HCT116 (cell line): ENCODE data around the gene SLTM. TPM values are rescaled to one million over a fixed set of nuclear protein-coding genes. Genes with fewer than 3 reads are reported as not detected.

ENCODE experiments used
- ATAC-seq: fragments of 200-7000 bp; cut with Tn5 transposase; 2 replicates; pipeline ENCODE4 v1.9.1; 2020; ENCODE audit warnings: mild to moderate bottlenecking, moderate library complexity
- BruUV-seq: library from RNA; stranded (reverse); fragments of 400-500 nt; replicated peaks from 2 replicates; lab custom pipeline; 2021; lab: Mats Ljungman, UMichigan
- CTCF ChIA-PET: fragments of 300-600 bp; sonication (Branson Sonifier 250); formaldehyde crosslinking; loops from one replicate; lab custom pipeline; 2021; ENCODE audit warnings: antibody characterized with exemption; lab: Charles Lee
- POLR2A ChIA-PET: fragments of 300-600, 350-600 bp; sonication (Branson Sonifier 250); formaldehyde crosslinking; loops from one replicate; lab custom pipeline; 2021; ENCODE audit warnings: antibody characterized with exemption; lab: Charles Lee
- RAD21 ChIA-PET, 2 experiments: fragments of 300-600 bp; sonication (Branson Sonifier 250); formaldehyde crosslinking; loops; one replicate each; lab custom pipeline; 2023; ENCODE audit warnings: low total read pairs in 2 of 2; ENCODE audit not compliant: uncharacterized antibody in 2 of 2, unreplicated experiment in 2 of 2, low non-redundant PET in 1 of 2; lab: Charles Lee
- DNase-seq: peaks from one replicate; pipeline ENCODE4 v3.0.0-alpha.2; 2010; ENCODE audit warnings: low read depth, low spot score
- H2AFZ ChIP-seq: fragments of 200-600 bp; shearing (Covaris generic), sonication (generic); 2 replicates; pipeline ENCODE4 v1.6.1; 2017; ENCODE audit warnings: low read depth, mixed run types, mixed read lengths, antibody characterized with exemption, low read length; ENCODE audit not compliant: poor library complexity, severe bottlenecking
- H3K27ac ChIP-seq: 2 replicates; pipeline ENCODE4 v1.5.1; 2012; ENCODE audit warnings: low read depth, low read length
- H3K27me3 ChIP-seq: fragments of 200-600 bp; sonication (generic); 2 replicates; pipeline ENCODE4 v1.6.1; 2016; ENCODE audit warnings: mixed run types, low read length, mixed read lengths; ENCODE audit not compliant: insufficient read depth
- H3K36me3 ChIP-seq, 2 experiments: fragments of 200-500 bp in 1 of 2; fragments of 200-600 bp in 1 of 2; sonication (Bioruptor generic) in 1 of 2; sonication (generic) in 1 of 2; 2 replicates each; pipeline versions ENCODE4 v1.5.1 to v1.6.1; 2014 to 2016; ENCODE audit warnings: low read length in 2 of 2, inconsistent platforms in 1 of 2, mixed read lengths in 1 of 2, mixed run types in 1 of 2; ENCODE audit not compliant: insufficient read depth in 2 of 2, control insufficient read depth in 1 of 2
- H3K4me1 ChIP-seq, 2 experiments: fragments of 200-600 bp in 1 of 2; sonication (generic) in 1 of 2; 2 replicates each; pipeline versions ENCODE4 v1.5.1 to v1.6.1; 2012 to 2017; ENCODE audit warnings: low read length in 2 of 2, inconsistent platforms in 1 of 2, mild to moderate bottlenecking in 1 of 2, mixed read lengths in 1 of 2, mixed run types in 1 of 2, moderate library complexity in 1 of 2; ENCODE audit not compliant: insufficient read depth in 2 of 2, control insufficient read depth in 1 of 2
- H3K4me2 ChIP-seq: fragments of 200-600 bp; sonication (generic); 2 replicates; pipeline ENCODE4 v1.6.1; 2017; ENCODE audit warnings: mixed run types, low read length, mixed read lengths
- H3K4me3 ChIP-seq, 2 experiments: fragments of 200-600 bp in 1 of 2; sonication (generic) in 1 of 2; replicated peaks in 1 of 2; 2 replicates each; pipeline ENCODE4 v1.5.1; 2011 to 2016; ENCODE audit warnings: low read length in 2 of 2, control low read depth in 1 of 2, low read depth in 1 of 2, mild to moderate bottlenecking in 1 of 2, mixed read lengths in 1 of 2, mixed run types in 1 of 2
- H3K79me2 ChIP-seq: fragments of 200-600 bp; sonication (generic); 2 replicates; pipeline ENCODE4 v1.6.1; 2017; ENCODE audit warnings: mild to moderate bottlenecking, mixed run types, low read length, moderate library complexity, mixed read lengths; ENCODE audit not compliant: insufficient read depth
- H3K9ac ChIP-seq: fragments of 200-600 bp; sonication (generic); 2 replicates; pipeline ENCODE4 v1.6.1; 2016; ENCODE audit warnings: low read length, mixed read lengths
- H3K9me2 ChIP-seq: fragments of 200-600 bp; sonication (generic), shearing (Covaris generic); 2 replicates; pipeline ENCODE4 v1.6.1; 2017; ENCODE audit warnings: mixed run types, mild to moderate bottlenecking, moderate library complexity; ENCODE audit not compliant: insufficient read depth
- H3K9me3 ChIP-seq, 2 experiments: fragments of 200-500 bp in 1 of 2; fragments of 200-600 bp in 1 of 2; sonication (Bioruptor generic) in 1 of 2; sonication (generic) in 1 of 2; 2 replicates each; pipeline ENCODE4 v1.6.1; 2014 to 2017; ENCODE audit warnings: low read length in 2 of 2, mixed read lengths in 2 of 2, inconsistent platforms in 1 of 2, low read depth in 1 of 2, mild to moderate bottlenecking in 1 of 2, mixed run types in 1 of 2, moderate library complexity in 1 of 2; ENCODE audit not compliant: control insufficient read depth in 1 of 2, insufficient read depth in 1 of 2
- H4K20me1 ChIP-seq: fragments of 200-600 bp; sonication (generic), shearing (Covaris generic); 2 replicates; pipeline ENCODE4 v1.6.1; 2017; ENCODE audit warnings: mixed run types, mild to moderate bottlenecking, moderate library complexity; ENCODE audit not compliant: insufficient read depth
- CEBPB ChIP-seq: IDR thresholded peaks from 2 replicates; pipeline ENCODE4 v1.6.1; 2012; ENCODE audit warnings: low read depth
- CTCF ChIP-seq, 3 experiments: fragments of 200-600 bp in 1 of 3; sonication (generic) in 1 of 3; IDR thresholded peaks in 2 of 3; conservative IDR thresholded peaks in 1 of 3; 2 replicates each; pipeline ENCODE4 v1.5.1; 2012 to 2017; ENCODE audit warnings: low read depth in 2 of 3, low read length in 2 of 3, antibody characterized with exemption in 1 of 3, borderline replicate concordance in 1 of 3, control low read depth in 1 of 3, mild to moderate bottlenecking in 1 of 3, mixed read lengths in 1 of 3, mixed run types in 1 of 3, moderate library complexity in 1 of 3; ENCODE audit not compliant: insufficient read depth in 1 of 3
- EGR1 ChIP-seq: IDR thresholded peaks from 2 replicates; pipeline ENCODE4 v1.6.1; 2012; ENCODE audit warnings: low read depth
- ELF1 ChIP-seq: IDR thresholded peaks from 2 replicates; pipeline ENCODE4 v1.6.1; 2012; ENCODE audit warnings: low read depth, borderline replicate concordance
- EZH2phosphoT487 ChIP-seq: fragments of 200-600 bp; IDR thresholded peaks from 2 replicates; pipeline ENCODE4 v1.6.1; 2018; ENCODE audit warnings: antibody characterized with exemption, borderline replicate concordance
- FOSL1 ChIP-seq: IDR thresholded peaks from 2 replicates; pipeline ENCODE4 v1.6.1; 2012; ENCODE audit warnings: low read depth
- JUND ChIP-seq: IDR thresholded peaks from 2 replicates; pipeline ENCODE4 v1.6.1; 2012
- POLR2AphosphoS5 ChIP-seq: IDR thresholded peaks from 2 replicates; pipeline ENCODE4 v1.6.1; 2011; ENCODE audit warnings: mild to moderate bottlenecking, low read depth, low read length, moderate library complexity
- REST ChIP-seq: IDR thresholded peaks from 2 replicates; pipeline ENCODE4 v1.6.1; 2012; ENCODE audit warnings: low read depth
- SIN3A ChIP-seq: IDR thresholded peaks from 2 replicates; pipeline ENCODE4 v1.6.1; 2012; ENCODE audit warnings: low read depth
- SP1 ChIP-seq: IDR thresholded peaks from 2 replicates; pipeline ENCODE4 v1.6.1; 2012; ENCODE audit warnings: low read depth
- ZNF274 ChIP-seq: fragments of 200-500 bp; sonication (Bioruptor generic); IDR thresholded peaks from 2 replicates; pipeline ENCODE4 v1.6.1; 2014; ENCODE audit warnings: mild to moderate bottlenecking, low read depth, low read length, inconsistent platforms
- intact Hi-C: fragments of 100-400 bp; cut with micrococcal nuclease; formaldehyde crosslinking; loops from 2 replicates; pipeline ENCODE4 v1.10.0; 2022
- total RNA-seq: library from RNA; stranded (reverse); gene quantifications from one replicate; pipeline ENCODE4 v1.2.1, GENCODE V29; 2021; ENCODE audit not compliant: unreplicated experiment

Gene SLTM
- total RNA-seq, 1 experiment from 2014 or later = 88.7 TPM

GRCh38 chr15:58934114-58934447 is 602 bp upstream of the SLTM start (continued):
- TF ChIP-seq SP1 = 0 out of 2 replicates have a peak, but pooled peaks have one; percentile 22
- TF ChIP-seq FOSL1 = no peak

- ChIA-PET POLR2A (no interaction called here), RAD21 (no interaction called here), CTCF (no interaction called here)
- peak overlapping the region; percentile 83 to 95 for H3K4me3 ChIP-seq
- no peaks in the 10 kb centered on the region for H3K9me3 ChIP-seq
- DNase-seq (no peak), ATAC-seq (peak; percentile 37)
- intact Hi-C loops = loop anchor here (5.0 kb wide), 1 partner anchor 160 kb away; the partner anchor contains the start of gene MINDY2
- H4K20me1 ChIP-seq = no peaks in the 10 kb centered on the region
- peaks cover 12 to 21% of the 10 kb centered on the region in 2 experiments; a peak in 3 of 4 replicates for H3K4me1 ChIP-seq
- no peaks in the 10 kb centered on the region for H3K9me2 ChIP-seq
- no TSS peak for BruUV-seq
- peak overlapping the region; percentile 93 for H3K4me2 ChIP-seq
- H2AFZ ChIP-seq = no peak overlapping the region
- H3K79me2 ChIP-seq = peaks cover 56% of the 10 kb centered on the region
- peak overlapping the region; percentile 100 for H3K27ac ChIP-seq
- H3K27me3 ChIP-seq = no peaks in the 10 kb centered on the region
- no peak for TF ChIP-seq ELF1
- no peak for TF ChIP-seq CTCF (IDR thresholded peaks at IDR 0.05 in 2 of 3, conservative IDR thresholded peaks at IDR 0.05 in 1 of 3; ENCODE audit: borderline replicate concordance in 1 of 3, insufficient read depth in 1 of 3, low read depth in 2 of 3, low read length in 2 of 3)
- no peak for TF ChIP-seq REST
- no peak for TF ChIP-seq JUND
- TF ChIP-seq EZH2phosphoT487 = no peak
- TF ChIP-seq SIN3A = no peak
- no peak for TF ChIP-seq SP1
- TF ChIP-seq EGR1 = no peak
- TF ChIP-seq POLR2AphosphoS5 = no peak
- TF ChIP-seq ZNF274 = no peak
- TF ChIP-seq CEBPB = no peak
- H3K9ac ChIP-seq = peak overlapping the region; percentile 95
- H3K36me3 ChIP-seq = peaks cover 12 to 20% of the 10 kb centered on the region in 2 experiments
Measured at GRCh38 chr15:58932710-58933280, 684 bp downstream of the SLTM start.
